Measurements from ENCODE around the gene CAMSAP2.

Gene CAMSAP2

GRCh38 chr1:200873671-200874397, 135.1 kb downstream of the CAMSAP2 start:
- POLR2A ChIA-PET: no interaction called here
- Histone ChIP-seq H3K27ac (ENCODE audit: extremely low read depth, low read depth, low read length) (no peak overlapping the region), H3K4me3 (ENCODE audit: low read depth, low read length) (no peak overlapping the region), H3K4me1 (ENCODE audit: control insufficient read depth, insufficient read depth, low read length) (no peaks in the 10 kb centered on the region), H3K36me3 (ENCODE audit: control insufficient read depth in 2 of 2, insufficient read depth in 1 of 2, low read length in 2 of 2) (no peaks in the 10 kb centered on the region), H3K9me3 (ENCODE audit: control insufficient read depth, insufficient read depth, low read depth, low read length) (no peaks in the 10 kb centered on the region)
- CTCF ChIA-PET: interaction anchor here (0.8 kb wide), 1 partner anchor 17 kb away, joined by 3 read pairs; no protein-coding TSS in a partner anchor
- TF ChIP-seq ZNF664 (tag by site-specific recombination; IDR thresholded peaks at IDR 0.05) (no peak), ZNF658 (tag by site-specific recombination; IDR thresholded peaks at IDR 0.05) (no peak), EGR2 (tag by site-specific recombination; IDR thresholded peaks at IDR 0.05; ENCODE audit: low read depth) (no peak), ZNF184 (tag by site-specific recombination; IDR thresholded peaks at IDR 0.05) (no peak), ZNF138 (tag by site-specific recombination; IDR thresholded peaks at IDR 0.05; ENCODE audit: borderline replicate concordance) (no peak), ZNF677 (tag by site-specific recombination; IDR thresholded peaks at IDR 0.05) (no peak), ZNF155 (tag by site-specific recombination; IDR thresholded peaks at IDR 0.05) (no peak), ZNF2 (tag by site-specific recombination; IDR thresholded peaks at IDR 0.05) (no peak)

GRCh38 chr1:200874694-200875093, 136.0 kb downstream of the CAMSAP2 start:
- Histone ChIP-seq H3K4me3 (ENCODE audit: low read depth, low read length) (no peak overlapping the region), H3K4me1 (ENCODE audit: control insufficient read depth, insufficient read depth, low read length) (no peaks in the 10 kb centered on the region), H3K27ac (ENCODE audit: extremely low read depth, low read depth, low read length) (no peak overlapping the region), H3K36me3 (ENCODE audit: control insufficient read depth in 2 of 2, insufficient read depth in 1 of 2, low read length in 2 of 2) (no peaks in the 10 kb centered on the region), H3K9me3 (ENCODE audit: control insufficient read depth, insufficient read depth, low read depth, low read length) (no peaks in the 10 kb centered on the region)
- ChIA-PET POLR2A (no interaction called here), CTCF (interaction anchor here (0.8 kb wide), 1 partner anchor 16 kb away, joined by 3 read pairs; no protein-coding TSS in a partner anchor)
- no peak for TF ChIP-seq ZNF155 (tag by site-specific recombination; IDR thresholded peaks at IDR 0.05)
- no peak for TF ChIP-seq ZNF394 (tag by site-specific recombination; IDR thresholded peaks at IDR 0.05; ENCODE audit: borderline replicate concordance)
- no peak for TF ChIP-seq SCRT1 (tag by site-specific recombination; IDR thresholded peaks at IDR 0.05; ENCODE audit: borderline replicate concordance)
- TF ChIP-seq ZNF610 (tag by site-specific recombination; IDR thresholded peaks at IDR 0.05; ENCODE audit: borderline replicate concordance): no peak
- TF ChIP-seq ZSCAN4 (tag by site-specific recombination; IDR thresholded peaks at IDR 0.05): no peak
- TF ChIP-seq ZNF626 (tag by site-specific recombination; IDR thresholded peaks at IDR 0.05): no peak
- TF ChIP-seq ZNF16 (tag by site-specific recombination; IDR thresholded peaks at IDR 0.05; ENCODE audit: low read depth): no peak
- TF ChIP-seq ZBTB26 (tag by site-specific recombination; optimal IDR thresholded peaks at IDR 0.05): no peak
- no peak for TF ChIP-seq ZNF23 (tag by site-specific recombination; IDR thresholded peaks at IDR 0.05; ENCODE audit: borderline replicate concordance)
- no peak for TF ChIP-seq SCRT2 (tag by site-specific recombination; IDR thresholded peaks at IDR 0.05)

- Histone ChIP-seq H3K4me3 (ENCODE audit: low read depth, low read length) (no peak overlapping the region), H3K4me1 (ENCODE audit: control insufficient read depth, insufficient read depth, low read length) (no peaks in the 10 kb centered on the region), H3K9me3 (ENCODE audit: control insufficient read depth, insufficient read depth, low read depth, low read length) (no peaks in the 10 kb centered on the region), H3K27ac (ENCODE audit: extremely low read depth, low read depth, low read length) (no peak overlapping the region), H3K36me3 (ENCODE audit: control insufficient read depth in 2 of 2, insufficient read depth in 1 of 2, low read length in 2 of 2) (no peaks in the 10 kb centered on the region)
- ChIA-PET CTCF (no interaction called here), POLR2A (no interaction called here)
- TF ChIP-seq ZNF529 (tag by site-specific recombination; IDR thresholded peaks at IDR 0.05; ENCODE audit: insufficient replicate concordance) (no peak), MYNN (tag by site-specific recombination; IDR thresholded peaks at IDR 0.05; ENCODE audit: borderline replicate concordance) (no peak), ZNF558 (tag by site-specific recombination; IDR thresholded peaks at IDR 0.05) (no peak), ZBTB26 (tag by site-specific recombination; optimal IDR thresholded peaks at IDR 0.05) (no peak), BCL11A (tag by site-specific recombination; IDR thresholded peaks at IDR 0.05; ENCODE audit: low read depth) (no peak), ZNF350 (tag by site-specific recombination; IDR thresholded peaks at IDR 0.05) (no peak), KLF8 (tag by site-specific recombination; IDR thresholded peaks at IDR 0.05) (no peak), GLI2 (tag by site-specific recombination; IDR thresholded peaks at IDR 0.05; ENCODE audit: borderline replicate concordance, low read depth) (no peak)
Measured at GRCh38 chr1:200875416-200875815, 136.7 kb downstream of the CAMSAP2 start.
